Muscle layer of colon (tissue), 2 donors: ENCODE results near the gene SPATC1L.
"Not testable (repeated sequence)": the region's sequence is repeated elsewhere in the genome, so short reads cannot be mapped to it uniquely, and the experiment has no call there.

ENCODE experiments used
- H3K27ac ChIP-seq: one replicate; pipeline ENCODE4 v1.7.0; 2013; ENCODE audit warnings: low read depth, mild to moderate bottlenecking, low read length, moderate library complexity
- H3K27me3 ChIP-seq, 2 donors: one replicate each; pipeline ENCODE4 v1.7.0; 2013; ENCODE audit warnings: low read length in 2 of 2, mild to moderate bottlenecking in 2 of 2; ENCODE audit not compliant: insufficient read depth in 2 of 2, control insufficient read depth in 1 of 2
- H3K36me3 ChIP-seq: one replicate; pipeline ENCODE4 v1.7.0; 2013; ENCODE audit warnings: mild to moderate bottlenecking, low read length; ENCODE audit not compliant: insufficient read depth
- H3K4me1 ChIP-seq: one replicate; pipeline ENCODE4 v1.7.0; 2013; ENCODE audit warnings: mild to moderate bottlenecking, low read length; ENCODE audit not compliant: insufficient read depth
- H3K4me3 ChIP-seq, 2 donors: one replicate each; pipeline ENCODE4 v1.7.0; 2013; ENCODE audit warnings: low read length in 2 of 2, low read depth in 1 of 2, mild to moderate bottlenecking in 1 of 2, moderate library complexity in 1 of 2
- H3K9ac ChIP-seq: one replicate; pipeline ENCODE4 v1.7.0; 2013; ENCODE audit warnings: low read length
- H3K9me3 ChIP-seq: one replicate; pipeline ENCODE4 v1.7.0; 2013; ENCODE audit warnings: mild to moderate bottlenecking, low read length
- donor health status: abdominal sarcoma.
- donor health status: Adenocarcinoma of cecum.

Gene SPATC1L

GRCh38 chr21:46183910-46184624 is at the start of gene SPATC1L:
TSS of gene SPATC1L (minus strand) at chr21:46184459. CDS start at chr21:46182816, 1,643 bp downstream.
- H3K4me3 ChIP-seq, result peak within 1 kb of the TSS; percentile 36 to 84
- H3K27me3 ChIP-seq, result no peaks in the 10 kb centered on the region
- H3K9me3 ChIP-seq, result no peaks in the 10 kb centered on the region
- no peaks in the 10 kb centered on the region for H3K4me1 ChIP-seq
- peak within 1 kb of the TSS; percentile 68 for H3K27ac ChIP-seq
- H3K9ac ChIP-seq, result peak within 1 kb of the TSS; percentile 39
- H3K36me3 ChIP-seq, result no peaks in the 10 kb centered on the region

DNA sequence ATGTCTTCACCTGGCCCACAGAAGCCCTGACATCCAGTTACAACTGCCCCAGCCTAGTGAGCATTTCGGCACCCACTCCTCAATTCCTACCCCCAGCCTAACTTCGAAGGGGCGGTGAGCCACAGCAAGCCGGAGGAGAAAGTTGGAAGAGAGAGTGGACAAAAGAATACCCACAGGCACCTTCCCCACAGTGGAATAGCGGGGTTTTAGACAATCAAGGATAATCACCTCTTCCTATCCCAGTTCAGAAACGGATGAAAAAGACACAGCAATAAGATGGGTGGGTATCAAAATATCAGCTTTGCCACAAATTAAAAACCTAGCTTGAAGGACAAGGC is 45.6 kb upstream of the SPATC1L start:
- peaks cover 24% of the 10 kb centered on the region for H3K4me1 ChIP-seq
- H3K9ac ChIP-seq, result no peak overlapping the region
- H3K27ac ChIP-seq, result peak overlapping the region; percentile 21
- H3K9me3 ChIP-seq, result no peaks in the 10 kb centered on the region
- H3K4me3 ChIP-seq, result peak overlapping the region in 1 of 2 donors; percentile 46
- H3K36me3 ChIP-seq, result peaks cover 12% of the 10 kb centered on the region
- H3K27me3 ChIP-seq, result no peaks in the 10 kb centered on the region

DNA sequence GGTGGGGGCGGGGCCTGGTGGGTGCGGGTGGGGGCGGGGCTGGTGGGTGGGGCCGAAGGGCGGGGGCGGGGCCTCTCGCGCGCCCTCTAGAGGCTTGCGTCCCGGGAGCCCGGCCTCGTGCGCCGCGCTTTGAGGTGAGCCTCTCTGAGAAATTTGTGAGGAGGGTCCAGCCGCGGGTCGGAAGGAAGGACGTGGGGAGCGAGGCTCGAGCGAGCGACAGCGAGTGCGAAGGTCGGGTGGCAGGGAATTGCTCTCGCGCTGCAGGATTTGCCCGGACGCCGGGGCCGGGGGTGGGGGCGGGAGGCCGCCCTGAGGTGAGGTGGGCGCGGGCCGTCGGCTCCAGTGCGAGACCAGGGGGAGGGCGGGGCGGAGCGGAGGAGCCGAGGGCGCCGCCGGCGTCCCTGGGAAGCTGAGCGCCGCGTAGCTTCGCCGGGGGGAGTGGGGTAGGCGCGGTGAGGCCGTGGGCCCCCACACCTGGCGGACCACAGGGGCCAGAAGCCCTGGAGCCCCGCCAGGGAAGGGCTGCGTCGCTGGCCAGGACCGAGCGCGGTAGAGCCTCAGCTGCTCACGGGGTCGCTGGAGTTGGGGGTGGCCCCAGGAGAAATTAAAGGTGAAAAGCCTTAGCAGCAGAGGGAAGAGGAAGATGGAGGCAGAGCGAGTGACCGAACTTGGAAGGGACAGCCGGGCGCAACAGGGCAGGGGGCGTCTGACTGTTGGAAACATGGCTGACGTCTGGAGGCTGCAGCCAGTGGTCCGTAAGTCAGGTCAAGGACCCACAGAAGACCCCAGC is 45.1 kb upstream of the SPATC1L start:
- Histone ChIP-seq H3K9me3 (no peaks in the 10 kb centered on the region), H3K9ac (no peak overlapping the region), H3K4me3 (peak overlapping the region; percentile 46 to 63), H3K27me3 (no peaks in the 10 kb centered on the region), H3K27ac (peak overlapping the region; percentile 21), H3K4me1 (peaks cover 24% of the 10 kb centered on the region), H3K36me3 (peaks cover 6% of the 10 kb centered on the region)

- H3K27ac ChIP-seq, result peak within 1 kb of the TSS; percentile 84
- H3K27me3 ChIP-seq, result no peaks in the 10 kb centered on the region
- H3K4me3 ChIP-seq, result peak within 1 kb of the TSS; percentile 69 to 71
- H3K4me1 ChIP-seq, result peaks cover 24% of the 10 kb centered on the region
- no peaks in the 10 kb centered on the region for H3K9me3 ChIP-seq
- peak within 1 kb of the TSS; percentile 4 for H3K9ac ChIP-seq
- no peaks in the 10 kb centered on the region for H3K36me3 ChIP-seq
These were observed 44.2 kb upstream of the SPATC1L start, which contains the start of gene LSS for GRCh38 chr21:46228345-46229051. TSS of gene LSS (minus strand) at chr21:46228774. CDS start at chr21:46228745, 29 bp downstream.

- peaks cover under 1% of the 10 kb centered on the region for H3K36me3 ChIP-seq
- H3K4me1 ChIP-seq, result peaks cover 24% of the 10 kb centered on the region
- no peaks in the 10 kb centered on the region for H3K27me3 ChIP-seq
- peak overlapping the region; percentile 84 for H3K27ac ChIP-seq
- H3K9ac ChIP-seq, result peak overlapping the region; percentile 4
- no peaks in the 10 kb centered on the region for H3K9me3 ChIP-seq
- peak overlapping the region; percentile 69 to 71 for H3K4me3 ChIP-seq
These were observed 43.6 kb upstream of the SPATC1L start for GRCh38 chr21:46227811-46228344.

DNA sequence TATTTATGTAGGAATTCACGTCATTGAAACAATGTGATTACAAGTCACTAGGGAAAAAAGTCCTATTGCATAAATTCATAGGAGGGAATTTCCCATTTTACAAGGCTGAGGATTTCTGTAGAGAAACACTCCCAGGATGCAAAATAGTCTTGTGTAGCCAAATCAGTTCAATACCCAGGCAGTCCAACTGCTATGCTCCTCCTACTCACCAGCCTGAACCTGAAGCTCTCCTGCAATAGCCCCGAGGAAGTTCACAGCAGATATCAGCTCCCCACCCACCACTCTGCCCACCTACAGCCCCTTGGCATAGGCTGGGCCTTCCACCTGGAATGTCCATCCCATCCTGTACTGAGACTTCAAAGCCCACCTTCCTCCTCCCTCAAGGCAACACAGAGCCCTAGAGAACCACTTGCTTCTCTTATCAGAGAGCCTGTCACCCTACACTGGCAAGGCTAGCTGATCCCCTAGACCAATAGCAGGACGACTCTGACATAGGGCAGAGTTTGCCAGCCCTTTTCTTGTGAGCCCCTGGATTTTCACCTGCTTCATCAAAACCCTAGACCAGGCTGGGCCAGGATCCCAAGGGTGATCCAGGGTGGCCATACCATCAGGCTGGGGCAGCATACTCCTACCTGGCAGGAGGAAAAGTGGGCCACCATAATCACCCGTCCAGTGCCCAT is 42.8 kb upstream of the SPATC1L start:
- Histone ChIP-seq H3K9ac (no peak overlapping the region), H3K4me3 (peak overlapping the region in 1 of 2 donors; percentile 69), H3K36me3 (peaks cover 9% of the 10 kb centered on the region), H3K27ac (no peak overlapping the region), H3K4me1 (peaks cover 24% of the 10 kb centered on the region), H3K27me3 (no peaks in the 10 kb centered on the region), H3K9me3 (no peaks in the 10 kb centered on the region)

- peaks cover 18% of the 10 kb centered on the region for H3K36me3 ChIP-seq
- no peaks in the 10 kb centered on the region for H3K9me3 ChIP-seq
- no peak overlapping the region for H3K4me3 ChIP-seq
- H3K4me1 ChIP-seq, result peaks cover 24% of the 10 kb centered on the region
- no peak overlapping the region for H3K9ac ChIP-seq
- H3K27ac ChIP-seq, result no peak overlapping the region
- no peaks in the 10 kb centered on the region for H3K27me3 ChIP-seq
These were observed 41.9 kb upstream of the SPATC1L start for GRCh38 chr21:46226146-46226545.

DNA sequence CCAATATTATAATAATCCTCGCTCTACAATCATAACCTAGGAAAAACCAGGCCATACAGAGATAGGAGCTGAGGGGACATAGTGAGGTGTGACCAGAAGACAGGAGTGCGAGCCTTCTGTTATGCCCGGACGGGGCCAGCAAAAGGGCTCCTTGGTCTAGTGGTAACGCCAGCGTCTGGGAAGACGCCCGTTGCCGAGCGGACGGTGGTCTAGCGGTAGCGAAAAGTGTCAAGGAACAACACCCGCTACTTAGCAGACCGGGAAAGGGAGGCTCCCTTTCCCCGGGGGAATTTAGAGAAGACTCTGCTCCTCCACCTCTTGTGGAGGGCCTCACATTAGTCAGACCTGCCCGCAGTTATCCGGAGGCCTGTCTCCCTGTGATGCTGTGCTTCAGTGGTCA is 39.4 kb upstream of the SPATC1L start:
- H3K4me1 ChIP-seq, result peaks cover 20% of the 10 kb centered on the region

GRCh38 chr21:46223217-46223616 is 39.0 kb upstream of the SPATC1L start:
- H3K4me1 ChIP-seq, result peaks cover 20% of the 10 kb centered on the region
- H3K27ac ChIP-seq, result no peak overlapping the region
- H3K9ac ChIP-seq, result no peak overlapping the region
- peaks cover 39% of the 10 kb centered on the region for H3K36me3 ChIP-seq
- no peak overlapping the region for H3K4me3 ChIP-seq
- no peaks in the 10 kb centered on the region for H3K9me3 ChIP-seq
- H3K27me3 ChIP-seq, result no peaks in the 10 kb centered on the region

More for the DNA sequence above, 39.4 kb upstream of the SPATC1L start:
- H3K27ac ChIP-seq, H3K9me3 ChIP-seq, H3K9ac ChIP-seq, H3K27me3 ChIP-seq, H3K4me3 ChIP-seq: not testable (repeated sequence)
- peaks cover 39% of the 10 kb centered on the region for H3K36me3 ChIP-seq

DNA sequence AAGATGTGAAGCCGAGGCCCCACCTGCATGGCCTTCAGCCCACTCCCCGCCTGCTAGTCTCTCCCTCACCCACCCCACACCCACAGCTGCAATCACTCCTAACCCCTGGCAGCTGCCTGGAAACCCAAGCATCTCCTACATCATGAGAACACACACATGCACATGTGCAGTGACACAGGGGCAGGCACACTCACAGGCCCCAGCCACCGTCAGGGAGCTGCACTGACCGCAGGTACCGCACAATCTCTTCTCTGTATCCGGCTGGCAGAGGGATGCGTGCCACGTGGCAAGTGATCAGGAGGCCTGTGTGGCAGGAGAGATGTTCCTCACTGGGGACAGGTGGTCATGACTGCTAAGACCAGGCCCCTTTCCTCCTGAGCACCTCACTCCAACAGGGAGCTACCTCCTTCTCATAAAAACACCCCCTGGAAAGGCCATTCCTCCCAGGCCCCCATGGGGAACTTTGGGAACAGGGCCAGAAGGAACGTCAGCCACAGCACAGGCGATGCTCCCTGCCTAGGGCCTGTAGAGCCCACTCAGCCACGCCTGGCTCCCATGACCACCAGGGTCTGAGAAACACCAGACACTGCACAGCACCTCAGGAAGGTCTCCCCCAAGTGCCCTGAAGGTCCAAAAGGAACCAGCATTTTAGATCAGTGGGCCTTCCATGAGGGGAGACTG is 38.3 kb upstream of the SPATC1L start:
- H3K9me3 ChIP-seq, result no peaks in the 10 kb centered on the region
- peaks cover 39% of the 10 kb centered on the region for H3K36me3 ChIP-seq
- H3K4me1 ChIP-seq, result peaks cover 16% of the 10 kb centered on the region
- H3K9ac ChIP-seq, result no peak overlapping the region
- no peak overlapping the region for H3K4me3 ChIP-seq
- H3K27ac ChIP-seq, result no peak overlapping the region
- no peaks in the 10 kb centered on the region for H3K27me3 ChIP-seq
